Suprapubic skin (tissue), 4 donors: ENCODE measurements around the gene IL1RAP. TPM values are rescaled to one million over a fixed set of nuclear protein-coding genes. Genes with fewer than 3 reads are reported as not detected.

ENCODE experiments used
- DNase-seq, 2 donors: peaks; one replicate each; pipeline ENCODE4 v3.0.0-alpha.2; 2019; ENCODE audit warnings: low spot score in 2 of 2
- H3K27ac ChIP-seq: fragments of 200-600 bp; sonication (generic); one replicate; pipeline ENCODE4 v1.5.1; 2019
- H3K27me3 ChIP-seq: fragments of 200-600 bp; sonication (generic); one replicate; pipeline ENCODE4 v1.5.1; 2019
- H3K36me3 ChIP-seq: fragments of 200-600 bp; sonication (generic); one replicate; pipeline ENCODE4 v1.5.1; 2019
- H3K4me1 ChIP-seq: fragments of 200-600 bp; sonication (generic); one replicate; pipeline ENCODE4 v1.5.1; 2019
- H3K4me3 ChIP-seq: fragments of 200-600 bp; sonication (generic); one replicate; pipeline ENCODE4 v1.5.1; 2019; ENCODE audit warnings: mild to moderate bottlenecking
- H3K9me3 ChIP-seq: fragments of 200-600 bp; sonication (generic); one replicate; pipeline ENCODE4 v1.5.1; 2019
- EP300 ChIP-seq: sonication (generic); formaldehyde crosslinking; IDR thresholded peaks from one replicate; pipeline ENCODE4 v1.6.1; 2017; ENCODE audit warnings: antibody characterized with exemption
- POLR2A ChIP-seq, 2 donors: fragments of 450-650 bp; IDR thresholded peaks; one replicate each; pipeline ENCODE4 v1.6.1; 2017; ENCODE audit warnings: antibody characterized with exemption in 2 of 2, mild to moderate bottlenecking in 2 of 2, moderate library complexity in 2 of 2
- POLR2AphosphoS5 ChIP-seq, 3 donors: sonication (generic); formaldehyde crosslinking; IDR thresholded peaks; one replicate each; pipeline ENCODE4 v1.6.1; 2017; ENCODE audit warnings: antibody characterized with exemption in 3 of 3
- WGBS: methylation state at CpG from one replicate; pipeline ENCODE4 v1.1.5; 2018; 5-methylcytosine and 5-hydroxymethylcytosine counted together
- total RNA-seq, 4 donors: library from RNA; depleted of rRNA; stranded (reverse); fragments of >200 nt; gene quantifications; one replicate each; pipeline ENCODE4 v1.1.0, GENCODE V29; 2016
- TF ChIP-seq, protein P1 (sequence below), 2 donors: fragments of 200-600 bp in 1 of 2; fragments of 450-650 bp in 1 of 2; sonication (generic) in 1 of 2; IDR thresholded peaks; one replicate each; pipeline ENCODE4 v1.5.1; 2016 to 2019; ENCODE audit warnings: antibody characterized with exemption in 2 of 2, mild to moderate bottlenecking in 1 of 2, moderate library complexity in 1 of 2

Gene IL1RAP
- total RNA-seq, 4 donors from 2014 or later = 27.5 to 44.0 (median 29.5) TPM

DNA sequence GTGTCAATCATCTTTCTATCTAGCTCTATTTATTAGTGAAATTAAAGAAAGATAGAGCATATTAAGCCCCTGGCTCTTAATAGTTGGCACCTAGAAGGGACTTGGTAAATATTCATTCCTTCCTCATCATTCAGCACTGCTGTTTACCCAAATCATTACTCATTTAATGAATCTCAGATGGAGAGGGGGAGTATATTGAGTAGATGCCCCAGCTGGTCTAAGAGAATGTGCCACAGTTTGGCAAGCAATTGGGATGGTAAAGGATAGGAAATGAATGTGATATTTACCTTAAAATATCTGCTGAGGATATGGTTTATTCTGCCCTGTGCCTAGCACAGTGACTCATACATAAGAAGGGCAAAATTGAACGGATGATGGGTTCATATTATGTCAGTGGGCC, 6.0 kb downstream of the IL1RAP start:
- DNase-seq = no peak
- 36% methylated on average over 1 of the region's 1 CpG for WGBS
- Histone ChIP-seq H3K9me3 (no peaks in the 10 kb centered on the region), H3K4me3 (no peak overlapping the region), H3K36me3 (no peaks in the 10 kb centered on the region), H3K4me1 (peaks cover 31% of the 10 kb centered on the region), H3K27me3 (no peaks in the 10 kb centered on the region), H3K27ac (no peak overlapping the region)
- TF ChIP-seq, protein P1, sequence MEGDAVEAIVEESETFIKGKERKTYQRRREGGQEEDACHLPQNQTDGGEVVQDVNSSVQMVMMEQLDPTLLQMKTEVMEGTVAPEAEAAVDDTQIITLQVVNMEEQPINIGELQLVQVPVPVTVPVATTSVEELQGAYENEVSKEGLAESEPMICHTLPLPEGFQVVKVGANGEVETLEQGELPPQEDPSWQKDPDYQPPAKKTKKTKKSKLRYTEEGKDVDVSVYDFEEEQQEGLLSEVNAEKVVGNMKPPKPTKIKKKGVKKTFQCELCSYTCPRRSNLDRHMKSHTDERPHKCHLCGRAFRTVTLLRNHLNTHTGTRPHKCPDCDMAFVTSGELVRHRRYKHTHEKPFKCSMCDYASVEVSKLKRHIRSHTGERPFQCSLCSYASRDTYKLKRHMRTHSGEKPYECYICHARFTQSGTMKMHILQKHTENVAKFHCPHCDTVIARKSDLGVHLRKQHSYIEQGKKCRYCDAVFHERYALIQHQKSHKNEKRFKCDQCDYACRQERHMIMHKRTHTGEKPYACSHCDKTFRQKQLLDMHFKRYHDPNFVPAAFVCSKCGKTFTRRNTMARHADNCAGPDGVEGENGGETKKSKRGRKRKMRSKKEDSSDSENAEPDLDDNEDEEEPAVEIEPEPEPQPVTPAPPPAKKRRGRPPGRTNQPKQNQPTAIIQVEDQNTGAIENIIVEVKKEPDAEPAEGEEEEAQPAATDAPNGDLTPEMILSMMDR (IDR thresholded peaks at IDR 0.05) = no peak
- TF ChIP-seq POLR2A (IDR thresholded peaks at IDR 0.05) = no peak
- no peak for TF ChIP-seq EP300
- no peak for TF ChIP-seq POLR2AphosphoS5 (IDR thresholded peaks at IDR 0.05)

DNA sequence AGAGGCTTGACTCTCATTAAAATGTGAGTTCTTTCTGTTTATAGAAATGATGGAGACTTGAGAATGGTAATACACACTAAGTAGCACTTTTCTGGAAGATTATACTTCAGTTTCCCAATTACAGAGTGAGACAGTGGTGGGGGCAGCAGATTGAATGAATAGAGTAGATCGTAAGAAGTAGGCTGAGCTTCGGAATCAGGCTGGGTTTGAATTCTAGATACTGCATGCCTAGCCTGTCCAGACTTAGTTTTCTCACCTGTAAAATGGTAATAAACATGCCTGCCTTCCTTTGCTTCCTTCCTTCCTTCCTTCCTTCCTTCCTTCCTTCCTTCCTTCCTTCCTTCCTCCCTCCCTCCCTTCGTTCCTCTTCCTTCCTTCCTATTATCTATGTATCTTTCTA, 8.1 kb downstream of the IL1RAP start:
- H3K4me1 ChIP-seq = peaks cover 22% of the 10 kb centered on the region
- no peak for DNase-seq
- no peak for TF ChIP-seq EP300
- TF ChIP-seq, protein P1 (IDR thresholded peaks at IDR 0.05) = no peak
- TF ChIP-seq POLR2AphosphoS5 (IDR thresholded peaks at IDR 0.05) = no peak
- no peak for TF ChIP-seq POLR2A (IDR thresholded peaks at IDR 0.05)
- H3K27ac ChIP-seq = no peak overlapping the region
- no peaks in the 10 kb centered on the region for H3K36me3 ChIP-seq
- H3K4me3 ChIP-seq = no peak overlapping the region
- 82% methylated on average over 3 of the region's 3 CpGs for WGBS
- no peaks in the 10 kb centered on the region for H3K9me3 ChIP-seq
- no peaks in the 10 kb centered on the region for H3K27me3 ChIP-seq

DNA sequence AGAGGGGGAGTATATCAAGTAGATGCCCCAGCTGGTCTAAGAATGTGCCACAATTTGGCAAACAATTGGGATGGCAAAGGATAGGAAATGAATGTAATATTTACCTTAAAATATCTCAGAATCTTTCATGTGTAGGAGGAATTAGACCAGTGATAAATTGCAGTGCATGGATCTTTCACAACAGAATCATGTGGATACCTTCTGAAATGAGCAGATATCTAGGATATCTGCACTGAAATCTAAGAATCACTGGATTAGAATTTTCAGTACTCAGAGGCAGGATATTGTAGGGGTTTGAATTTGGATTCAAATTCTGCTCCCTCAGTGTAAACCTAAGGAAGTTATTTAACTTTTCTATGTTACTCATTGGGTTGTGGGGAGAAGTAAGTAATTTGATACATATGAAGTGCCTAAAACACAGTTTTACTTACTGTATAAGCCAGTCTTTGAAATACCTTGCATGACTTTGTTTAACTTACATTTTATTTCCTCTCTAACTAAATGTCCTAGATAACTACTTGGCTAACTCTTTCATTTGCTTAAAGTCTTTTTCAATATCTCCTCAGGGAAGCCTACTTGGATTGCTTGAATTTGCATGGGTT, 8.8 kb downstream of the IL1RAP start:
- no peak overlapping the region for H3K27ac ChIP-seq
- H3K9me3 ChIP-seq = no peaks in the 10 kb centered on the region
- H3K36me3 ChIP-seq = no peaks in the 10 kb centered on the region
- H3K4me3 ChIP-seq = no peak overlapping the region
- peaks cover 22% of the 10 kb centered on the region for H3K4me1 ChIP-seq
- no peaks in the 10 kb centered on the region for H3K27me3 ChIP-seq
- no peak for DNase-seq
- TF ChIP-seq POLR2AphosphoS5 (IDR thresholded peaks at IDR 0.05) = no peak
- TF ChIP-seq, protein P1 (IDR thresholded peaks at IDR 0.05) = no peak
- no peak for TF ChIP-seq POLR2A (IDR thresholded peaks at IDR 0.05)
- no peak for TF ChIP-seq EP300

DNA sequence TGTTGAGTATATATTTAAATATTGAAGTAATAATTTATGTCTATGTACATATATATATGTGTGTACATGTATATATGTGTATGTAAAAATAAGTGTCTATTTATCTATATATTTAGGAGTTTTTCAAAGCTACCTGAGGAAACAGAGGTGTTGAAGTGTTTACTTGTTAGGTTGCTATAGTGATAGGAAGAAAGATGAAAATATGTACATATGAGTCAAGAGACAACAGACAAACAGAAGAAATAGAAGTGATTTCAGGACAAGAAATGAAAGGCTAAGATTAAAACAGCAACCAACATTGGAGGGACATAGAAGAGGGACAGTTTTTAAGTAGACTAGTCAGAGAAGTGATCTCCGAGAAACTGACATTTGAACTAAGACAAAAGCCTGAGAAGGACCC, 11.1 kb downstream of the IL1RAP start:
- TF ChIP-seq POLR2A (IDR thresholded peaks at IDR 0.05) = no peak
- no peak for TF ChIP-seq POLR2AphosphoS5 (IDR thresholded peaks at IDR 0.05)
- TF ChIP-seq EP300 = no peak
- TF ChIP-seq, protein P1 (IDR thresholded peaks at IDR 0.05) = no peak
- H3K27ac ChIP-seq = no peak overlapping the region
- H3K4me3 ChIP-seq = no peak overlapping the region
- peaks cover 18% of the 10 kb centered on the region for H3K4me1 ChIP-seq
- no peaks in the 10 kb centered on the region for H3K9me3 ChIP-seq
- no peaks in the 10 kb centered on the region for H3K36me3 ChIP-seq
- 100% methylated on average over 1 of the region's 1 CpG for WGBS
- H3K27me3 ChIP-seq = no peaks in the 10 kb centered on the region
- no peak for DNase-seq

DNA sequence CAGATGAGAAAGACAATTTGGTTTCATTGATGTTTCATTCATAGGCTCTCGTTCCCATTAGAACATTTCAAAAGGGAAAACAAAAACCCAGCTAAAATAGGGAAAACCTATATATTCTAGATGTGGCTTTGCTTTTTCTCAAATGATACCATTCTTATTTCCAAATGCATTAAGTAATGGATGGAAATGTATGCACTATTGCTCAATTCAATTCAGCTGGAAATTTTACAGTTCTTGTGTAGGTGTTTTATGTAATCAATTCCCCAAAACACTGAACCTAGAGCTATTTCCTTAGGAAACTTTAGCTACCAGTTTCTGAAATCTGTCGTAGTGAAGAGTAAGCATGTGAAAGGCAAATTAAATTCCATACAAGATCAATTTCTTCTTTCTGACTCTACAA, 11.7 kb downstream of the IL1RAP start:
- WGBS = 82% methylated on average over 2 of the region's 2 CpGs
- DNase-seq = no peak
- H3K36me3 ChIP-seq = no peaks in the 10 kb centered on the region
- TF ChIP-seq EP300 = no peak
- TF ChIP-seq POLR2A (IDR thresholded peaks at IDR 0.05) = no peak
- TF ChIP-seq, protein P1 (IDR thresholded peaks at IDR 0.05) = no peak
- no peak for TF ChIP-seq POLR2AphosphoS5 (IDR thresholded peaks at IDR 0.05)
- peaks cover 19% of the 10 kb centered on the region for H3K4me1 ChIP-seq
- no peak overlapping the region for H3K4me3 ChIP-seq
- no peak overlapping the region for H3K27ac ChIP-seq
- no peaks in the 10 kb centered on the region for H3K27me3 ChIP-seq
- H3K9me3 ChIP-seq = no peaks in the 10 kb centered on the region
